Karpas-422 (cell line): ENCODE measurements around the gene THSD4. TPM values are rescaled to one million over a fixed set of nuclear protein-coding genes. Genes with fewer than 3 reads are reported as not detected.

Experiments used
- DNase-seq: peaks from one replicate; pipeline ENCODE4 v3.0.0-alpha.2; 2015
- H2AFZ ChIP-seq: fragments of 200-600 bp; sonication (generic); 2 replicates; pipeline ENCODE4 v1.6.1; 2014; ENCODE audit warnings: antibody characterized with exemption, low read length, mixed read lengths
- H3K27ac ChIP-seq: fragments of 200-600 bp; sonication (generic); 2 replicates; pipeline ENCODE4 v1.5.1; 2014; ENCODE audit warnings: mild to moderate bottlenecking, low read length, moderate library complexity
- H3K27me3 ChIP-seq: fragments of 200-600 bp; sonication (generic); 2 replicates; pipeline ENCODE4 v1.6.1; 2014; ENCODE audit warnings: low read length, mixed read lengths
- H3K36me3 ChIP-seq: fragments of 200-600 bp; sonication (generic); 2 replicates; pipeline ENCODE4 v1.6.1; 2014; ENCODE audit warnings: low read length, mixed read lengths; ENCODE audit not compliant: insufficient read depth
- H3K4me1 ChIP-seq: fragments of 200-600 bp; sonication (generic); 2 replicates; pipeline ENCODE4 v1.6.1; 2014; ENCODE audit warnings: mild to moderate bottlenecking, low read length, mixed read lengths
- H3K4me2 ChIP-seq: fragments of 200-600 bp; sonication (generic); 2 replicates; pipeline ENCODE4 v1.6.1; 2014; ENCODE audit warnings: low read length, low read depth, mild to moderate bottlenecking; ENCODE audit not compliant: poor library complexity, severe bottlenecking
- H3K4me3 ChIP-seq: fragments of 200-600 bp; sonication (generic); 2 replicates; pipeline ENCODE4 v1.5.1; 2014; ENCODE audit warnings: mild to moderate bottlenecking, antibody characterized with exemption, low read length, mixed read lengths
- H3K79me2 ChIP-seq: fragments of 200-600 bp; sonication (generic); 2 replicates; pipeline ENCODE4 v1.6.1; 2014; ENCODE audit warnings: mild to moderate bottlenecking, low read length, mixed read lengths
- H3K9ac ChIP-seq: fragments of 200-600 bp; sonication (generic); 2 replicates; pipeline ENCODE4 v1.6.0; 2014; ENCODE audit warnings: low read length
- H3K9me2 ChIP-seq: fragments of 200-600 bp; sonication (generic), shearing (Covaris generic); replicated peaks from 2 replicates; pipeline ENCODE4 v1.6.0; 2014; ENCODE audit warnings: mild to moderate bottlenecking, low read length, moderate library complexity; ENCODE audit not compliant: insufficient read depth
- H3K9me3 ChIP-seq: fragments of 300-700, 200-600 bp; sonication (generic); 2 replicates; pipeline ENCODE4 v1.6.1; 2014; ENCODE audit warnings: low read length, mixed read lengths
- H4K20me1 ChIP-seq: fragments of 200-600 bp; sonication (generic); 2 replicates; pipeline ENCODE4 v1.6.1; 2014; ENCODE audit warnings: mild to moderate bottlenecking, antibody characterized with exemption, low read length, low read depth; ENCODE audit not compliant: insufficient read depth
- total RNA-seq: library from RNA; depleted of rRNA; stranded (reverse); fragments of >200 nt; shearing (Covaris generic); gene quantifications from 2 replicates; pipeline ENCODE4 v1.2.3, GENCODE V29; 2014; ENCODE audit warnings: low replicate concordance

THSD4 gene
- total RNA-seq, 1 experiment from 2014 or later = 0.11 TPM

DNA sequence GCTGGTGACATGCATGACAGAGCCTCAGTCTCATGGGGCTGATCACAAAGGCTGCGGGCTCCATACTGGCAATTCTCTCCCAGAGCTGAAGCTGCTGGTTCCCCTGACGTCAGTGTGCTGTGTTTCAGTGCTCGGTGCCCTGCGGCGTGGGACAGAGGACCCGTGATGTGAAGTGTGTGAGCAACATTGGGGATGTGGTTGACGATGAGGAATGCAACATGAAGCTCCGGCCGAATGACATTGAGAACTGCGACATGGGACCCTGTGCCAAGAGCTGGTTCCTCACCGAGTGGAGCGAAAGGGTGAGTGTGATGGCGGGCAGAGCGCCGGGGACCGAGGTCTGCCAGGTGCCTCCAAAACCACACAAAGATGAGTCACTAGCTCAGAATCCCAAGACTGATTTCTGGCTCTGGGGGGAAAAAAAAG is 633.0 kb downstream of the THSD4 start:
- H3K9ac ChIP-seq = no peak overlapping the region
- H2AFZ ChIP-seq = no peak overlapping the region
- no peaks in the 10 kb centered on the region for H3K36me3 ChIP-seq
- H3K4me2 ChIP-seq = no peak overlapping the region
- H3K4me1 ChIP-seq = no peaks in the 10 kb centered on the region
- H4K20me1 ChIP-seq = no peaks in the 10 kb centered on the region
- H3K4me3 ChIP-seq = no peak overlapping the region
- H3K27me3 ChIP-seq = no peaks in the 10 kb centered on the region
- H3K9me2 ChIP-seq = no peaks in the 10 kb centered on the region
- no peak overlapping the region for H3K27ac ChIP-seq
- no peaks in the 10 kb centered on the region for H3K79me2 ChIP-seq
- no peak for DNase-seq
- no peaks in the 10 kb centered on the region for H3K9me3 ChIP-seq

GRCh38 chr15:71749500-71749899 is 634.2 kb downstream of the THSD4 start:
- Histone ChIP-seq H3K79me2 (no peaks in the 10 kb centered on the region), H3K4me1 (no peaks in the 10 kb centered on the region), H3K9ac (no peak overlapping the region), H3K36me3 (no peaks in the 10 kb centered on the region), H3K9me3 (no peaks in the 10 kb centered on the region), H3K9me2 (no peaks in the 10 kb centered on the region), H3K27me3 (no peaks in the 10 kb centered on the region), H3K4me2 (no peak overlapping the region), H2AFZ (no peak overlapping the region), H3K27ac (no peak overlapping the region), H3K4me3 (no peak overlapping the region), H4K20me1 (no peaks in the 10 kb centered on the region)
- DNase-seq = no peak

GRCh38 chr15:71752128-71752527 is 636.9 kb downstream of the THSD4 start:
- H3K9ac ChIP-seq = no peak overlapping the region
- H3K4me3 ChIP-seq = no peak overlapping the region
- H3K4me2 ChIP-seq = no peak overlapping the region
- no peaks in the 10 kb centered on the region for H3K9me3 ChIP-seq
- no peaks in the 10 kb centered on the region for H3K9me2 ChIP-seq
- no peaks in the 10 kb centered on the region for H3K4me1 ChIP-seq
- no peaks in the 10 kb centered on the region for H3K79me2 ChIP-seq
- no peak overlapping the region for H3K27ac ChIP-seq
- no peak for DNase-seq
- H2AFZ ChIP-seq = no peak overlapping the region
- H3K36me3 ChIP-seq = no peaks in the 10 kb centered on the region
- no peaks in the 10 kb centered on the region for H4K20me1 ChIP-seq
- H3K27me3 ChIP-seq = no peaks in the 10 kb centered on the region

- Histone ChIP-seq H3K27ac (no peak overlapping the region), H4K20me1 (no peaks in the 10 kb centered on the region), H3K4me3 (no peak overlapping the region), H3K36me3 (no peaks in the 10 kb centered on the region), H3K9me3 (no peaks in the 10 kb centered on the region), H3K9me2 (no peaks in the 10 kb centered on the region), H3K9ac (no peak overlapping the region), H2AFZ (no peak overlapping the region), H3K4me1 (no peaks in the 10 kb centered on the region), H3K27me3 (no peaks in the 10 kb centered on the region), H3K4me2 (no peak overlapping the region), H3K79me2 (no peaks in the 10 kb centered on the region)
- DNase-seq = peak; percentile 73
These were observed 637.5 kb downstream of the THSD4 start for GRCh38 chr15:71752604-71753289.

GRCh38 chr15:71753346-71753745 is 638.1 kb downstream of the THSD4 start:
- Histone ChIP-seq H2AFZ (no peak overlapping the region), H3K79me2 (no peaks in the 10 kb centered on the region), H4K20me1 (no peaks in the 10 kb centered on the region), H3K9me3 (no peaks in the 10 kb centered on the region), H3K4me1 (no peaks in the 10 kb centered on the region), H3K9me2 (no peaks in the 10 kb centered on the region), H3K9ac (no peak overlapping the region), H3K4me2 (no peak overlapping the region), H3K36me3 (no peaks in the 10 kb centered on the region), H3K27ac (no peak overlapping the region), H3K4me3 (no peak overlapping the region), H3K27me3 (no peaks in the 10 kb centered on the region)
- no peak for DNase-seq

GRCh38 chr15:71754660-71755059 is 639.4 kb downstream of the THSD4 start:
- Histone ChIP-seq H3K36me3 (no peaks in the 10 kb centered on the region), H4K20me1 (no peaks in the 10 kb centered on the region), H2AFZ (no peak overlapping the region), H3K4me3 (no peak overlapping the region), H3K9ac (no peak overlapping the region), H3K27me3 (no peaks in the 10 kb centered on the region), H3K79me2 (no peaks in the 10 kb centered on the region), H3K27ac (no peak overlapping the region), H3K4me2 (no peak overlapping the region), H3K9me3 (no peaks in the 10 kb centered on the region), H3K9me2 (no peaks in the 10 kb centered on the region), H3K4me1 (no peaks in the 10 kb centered on the region)
- no peak for DNase-seq

DNA sequence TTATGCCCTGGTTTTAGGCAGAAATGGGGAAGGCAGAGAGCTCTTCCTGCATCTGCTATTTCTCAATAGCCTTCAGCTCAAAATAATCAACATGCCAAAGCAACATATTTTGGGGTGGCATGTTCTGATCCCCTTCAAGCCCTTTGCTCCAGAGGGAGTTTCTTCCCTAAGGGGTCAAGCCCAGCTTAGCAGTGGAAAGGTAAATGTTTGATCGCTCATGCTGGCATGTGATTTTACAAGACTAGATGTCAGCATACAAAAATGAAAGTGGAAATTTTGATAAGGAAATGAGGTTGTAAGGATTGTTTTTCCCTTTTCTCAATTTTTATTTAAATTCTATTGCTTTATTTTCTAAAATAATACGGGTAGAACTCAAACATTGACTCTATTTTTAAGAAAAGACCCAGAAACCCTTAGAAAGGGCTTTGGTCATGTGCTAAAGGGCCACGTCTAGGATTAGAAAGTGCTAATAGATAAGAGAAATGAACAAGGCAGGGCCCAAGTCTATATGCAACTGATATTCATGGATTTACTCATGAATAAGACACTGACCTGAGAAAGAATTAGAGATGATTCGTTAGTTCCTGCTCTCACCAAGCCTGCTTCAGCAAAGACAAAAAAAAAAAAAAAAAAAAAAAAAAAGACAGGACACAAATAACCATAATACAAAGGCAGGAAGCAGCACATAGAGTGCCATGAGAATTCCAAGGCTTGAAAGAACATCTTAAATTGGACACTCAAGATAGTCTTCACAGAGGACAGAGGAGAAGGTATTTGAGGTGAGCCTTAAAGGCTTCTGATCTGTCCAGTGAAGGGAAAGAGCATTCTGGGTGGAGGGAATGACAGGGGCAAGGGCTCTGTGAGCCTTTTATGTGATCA is 640.1 kb downstream of the THSD4 start:
- Histone ChIP-seq H3K79me2 (no peaks in the 10 kb centered on the region), H3K36me3 (no peaks in the 10 kb centered on the region), H4K20me1 (no peaks in the 10 kb centered on the region), H3K4me3 (no peak overlapping the region), H3K4me2 (no peak overlapping the region), H3K4me1 (no peaks in the 10 kb centered on the region), H3K27ac (no peak overlapping the region), H2AFZ (no peak overlapping the region), H3K27me3 (no peaks in the 10 kb centered on the region), H3K9me2 (no peaks in the 10 kb centered on the region), H3K9ac (no peak overlapping the region), H3K9me3 (no peaks in the 10 kb centered on the region)
- DNase-seq = no peak

DNA sequence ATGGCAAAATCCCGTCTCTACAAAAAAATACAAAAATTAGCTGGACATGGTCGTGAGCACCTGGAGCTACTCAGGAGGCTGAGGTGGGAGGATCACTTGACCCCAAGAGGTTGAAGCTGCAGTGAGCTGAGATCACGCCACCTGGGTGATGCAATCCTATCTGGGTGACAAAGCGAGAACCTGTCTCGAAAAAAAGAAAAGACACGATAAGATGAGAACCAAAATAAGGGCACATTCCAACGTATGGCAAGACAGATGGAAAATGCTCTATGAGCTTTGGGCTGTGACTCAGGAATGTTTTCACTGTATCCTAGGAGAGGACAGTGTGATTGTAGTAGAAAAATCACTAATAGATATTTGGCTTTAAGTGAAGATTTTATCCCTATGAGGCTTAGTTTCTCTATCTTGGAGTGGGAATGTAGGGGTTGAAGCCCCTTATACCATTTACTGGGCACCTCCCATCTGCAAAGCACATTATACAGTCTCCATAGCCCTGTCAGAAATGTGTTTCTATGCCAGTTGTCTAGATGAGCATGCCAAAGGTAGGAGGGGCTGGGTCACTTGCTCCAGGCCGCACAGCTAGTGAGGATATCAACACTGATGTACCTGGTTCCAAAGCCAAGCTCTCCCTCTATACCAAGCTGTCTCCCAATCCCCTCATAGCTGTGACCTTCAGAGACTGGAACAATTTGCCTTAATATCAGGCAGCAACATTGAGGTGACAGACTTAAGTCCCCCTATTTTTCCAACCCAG is 641.5 kb downstream of the THSD4 start:
- H3K79me2 ChIP-seq = no peaks in the 10 kb centered on the region
- no peaks in the 10 kb centered on the region for H3K4me1 ChIP-seq
- no peak overlapping the region for H3K4me3 ChIP-seq
- H3K27ac ChIP-seq = no peak overlapping the region
- H3K9ac ChIP-seq = no peak overlapping the region
- DNase-seq = no peak
- H3K9me2 ChIP-seq = no peaks in the 10 kb centered on the region
- H3K9me3 ChIP-seq = no peaks in the 10 kb centered on the region
- no peaks in the 10 kb centered on the region for H4K20me1 ChIP-seq
- no peaks in the 10 kb centered on the region for H3K36me3 ChIP-seq
- no peak overlapping the region for H3K4me2 ChIP-seq
- H3K27me3 ChIP-seq = no peaks in the 10 kb centered on the region
- H2AFZ ChIP-seq = no peak overlapping the region
